LHCN-M2 (cell line): Measurements from ENCODE around the gene DUS4L. TPM values are rescaled to one million over a fixed set of nuclear protein-coding genes. Genes with fewer than 3 reads are reported as not detected.

ENCODE experiments used
- DNase-seq: peaks from one replicate; pipeline ENCODE4 v3.0.0-alpha.2; 2012; ENCODE audit warnings: low read depth
- total RNA-seq: library from RNA; depleted of rRNA; stranded (reverse); fragments of >200 nt; gene quantifications from 2 replicates; pipeline ENCODE4 v1.2.3, GENCODE V29; 2014; rRNA removed

The DUS4L gene
- total RNA-seq, 1 experiment from 2014 or later, result 13.9 TPM

GRCh38 chr7:107613948-107614347, 50.2 kb downstream of the DUS4L start:
- no peak for DNase-seq

- peak; percentile 80 for DNase-seq
Measured at GRCh38 chr7:107614425-107614824, 50.7 kb downstream of the DUS4L start.

- DNase-seq, result no peak
Measured at GRCh38 chr7:107615910-107616680, 52.3 kb downstream of the DUS4L start.

GRCh38 chr7:107622429-107622828, 58.7 kb downstream of the DUS4L start:
- peak; percentile 70 for DNase-seq

GRCh38 chr7:107622894-107623293, 59.1 kb downstream of the DUS4L start:
- no peak for DNase-seq

GRCh38 chr7:107627002-107627401, 63.2 kb downstream of the DUS4L start:
- DNase-seq, result no peak

Other genes starting within 250 kb of the DUS4L start
- not detected in 2 replicates for gene GPR22, start 93.9 kb upstream of the DUS4L start, total RNA-seq
- 31.1 and 41.0 TPM in 2 replicates for gene COG5, start 51 bp upstream of the DUS4L start, total RNA-seq
- gene BCAP29, start 16.3 kb downstream of the DUS4L start, total RNA-seq, result 214 and 242 TPM in 2 replicates
- gene SLC26A4, start 96.9 kb downstream of the DUS4L start, total RNA-seq, result 34.8 and 59.2 TPM in 2 replicates
- gene CBLL1, start 180.2 kb downstream of the DUS4L start, total RNA-seq, result 37.6 and 42.8 TPM in 2 replicates
- gene SLC26A3, start 239.3 kb downstream of the DUS4L start, total RNA-seq, result not detected in 2 replicates